SKM-1 (cell line): ENCODE measurements around the gene THAP7.

Experiments
- DNase-seq: peaks from one replicate; lab custom pipeline; 2025; ENCODE audit not compliant: unreplicated experiment; lab: John Stamatoyannopoulos, UW

The THAP7 gene

DNA sequence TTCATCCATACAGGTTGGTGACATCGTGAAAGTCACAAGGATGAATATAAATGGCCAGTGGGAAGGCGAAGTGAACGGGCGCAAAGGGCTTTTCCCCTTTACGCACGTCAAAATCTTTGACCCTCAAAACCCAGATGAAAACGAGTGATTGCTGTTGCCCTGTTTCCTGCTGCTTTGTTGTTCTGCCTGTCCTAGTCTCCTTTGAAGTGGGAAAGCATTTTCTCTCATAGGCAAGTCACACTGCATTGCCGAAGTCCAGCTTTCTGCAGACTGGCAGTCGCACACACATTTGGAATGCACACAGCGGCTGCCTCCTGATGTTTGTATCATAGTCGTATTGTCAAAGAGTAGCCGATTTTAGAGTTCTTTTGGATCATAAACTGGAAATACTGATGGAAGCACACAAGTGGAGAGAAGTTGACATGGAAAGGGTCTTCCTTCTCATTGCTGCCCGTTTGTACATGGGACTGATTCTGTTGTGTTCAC is 52.2 kb downstream of the THAP7 start:
- DNase-seq: no peak
